Vagina (tissue), 2 donors: ENCODE results near the gene B4GALT3.

ENCODE experiments used
- CTCF ChIP-seq, 3 experiments: fragments of 450-650 bp in 2 of 3; fragments of 200-600 bp in 1 of 3; sonication (generic) in 1 of 3; IDR thresholded peaks; one replicate each; pipeline ENCODE4 v1.5.1; 2017 to 2019; ENCODE audit warnings: antibody characterized with exemption in 3 of 3, mild to moderate bottlenecking in 2 of 3, moderate library complexity in 2 of 3
- POLR2AphosphoS5 ChIP-seq, 2 donors: sonication (generic); formaldehyde crosslinking; IDR thresholded peaks; one replicate each; pipeline ENCODE4 v1.9.0; 2017; ENCODE audit warnings: antibody characterized with exemption in 2 of 2, mild to moderate bottlenecking in 2 of 2, low read depth in 1 of 2; ENCODE audit not compliant: insufficient read depth in 1 of 2

- TF ChIP-seq CTCF (IDR thresholded peaks at IDR 0.05) (no peak), POLR2AphosphoS5 (IDR thresholded peaks at IDR 0.05; ENCODE audit: insufficient read depth in 1 of 2, low read depth in 1 of 2) (no peak)
Observed at GRCh38 chr1:161158316-161159010, 18.8 kb downstream of the B4GALT3 start.
